Calu3 (cell line): ENCODE results near the gene CDH18. TPM values are rescaled to one million over a fixed set of nuclear protein-coding genes. Genes with fewer than 3 reads are reported as not detected.

Experiments
- BruUV-seq: library from RNA; stranded (reverse); fragments of 400-500 nt; replicated peaks from 2 replicates; lab custom pipeline; 2021; lab: Mats Ljungman, UMichigan
- CTCF ChIA-PET: fragments of 300-600 bp; sonication (Branson Sonifier 250); formaldehyde crosslinking; loops from one replicate; lab custom pipeline; 2022; ENCODE audit warnings: antibody characterized with exemption; lab: Charles Lee
- DNase-seq: peaks from one replicate; pipeline ENCODE4 v3.0.0; 2022
- H3K27ac Mint-ChIP-seq: one replicate; pipeline ENCODE4 v1.8.0; 2022; ENCODE audit warnings: mixed read lengths; ENCODE audit not compliant: unreplicated experiment
- H3K27me3 Mint-ChIP-seq: one replicate; pipeline ENCODE4 v1.8.0; 2022; ENCODE audit warnings: mixed read lengths; ENCODE audit not compliant: unreplicated experiment
- H3K36me3 Mint-ChIP-seq: one replicate; pipeline ENCODE4 v1.8.0; 2022; ENCODE audit warnings: mild to moderate bottlenecking, moderate library complexity, mixed read lengths; ENCODE audit not compliant: insufficient read depth, unreplicated experiment
- H3K4me1 Mint-ChIP-seq: one replicate; pipeline ENCODE4 v1.8.0; 2022; ENCODE audit warnings: mild to moderate bottlenecking, low read depth, mixed read lengths; ENCODE audit not compliant: unreplicated experiment
- H3K4me3 Mint-ChIP-seq: one replicate; pipeline ENCODE4 v1.8.0; 2022; ENCODE audit warnings: mild to moderate bottlenecking, low read depth, moderate library complexity, mixed read lengths; ENCODE audit not compliant: unreplicated experiment
- H3K9me3 Mint-ChIP-seq: one replicate; pipeline ENCODE4 v1.8.0; 2022; ENCODE audit warnings: low read depth, mixed read lengths; ENCODE audit not compliant: unreplicated experiment
- intact Hi-C: fragments of 100-400 bp; cut with micrococcal nuclease; formaldehyde crosslinking; loops from one replicate; pipeline ENCODE4 v1.10.0; 2022; ENCODE audit not compliant: unreplicated experiment
- total RNA-seq: library from RNA; stranded (reverse); gene quantifications from 2 replicates; pipeline ENCODE4 v1.2.3, GENCODE V29; 2022
- TF ChIP-seq, protein P1 (sequence below): fragments of 200-600 bp; IDR thresholded peaks from one replicate; pipeline ENCODE4 v1.8.0; 2022; ENCODE audit warnings: antibody characterized with exemption; ENCODE audit not compliant: unreplicated experiment

The CDH18 gene
- total RNA-seq, 1 experiment from 2014 or later, result not detected

DNA sequence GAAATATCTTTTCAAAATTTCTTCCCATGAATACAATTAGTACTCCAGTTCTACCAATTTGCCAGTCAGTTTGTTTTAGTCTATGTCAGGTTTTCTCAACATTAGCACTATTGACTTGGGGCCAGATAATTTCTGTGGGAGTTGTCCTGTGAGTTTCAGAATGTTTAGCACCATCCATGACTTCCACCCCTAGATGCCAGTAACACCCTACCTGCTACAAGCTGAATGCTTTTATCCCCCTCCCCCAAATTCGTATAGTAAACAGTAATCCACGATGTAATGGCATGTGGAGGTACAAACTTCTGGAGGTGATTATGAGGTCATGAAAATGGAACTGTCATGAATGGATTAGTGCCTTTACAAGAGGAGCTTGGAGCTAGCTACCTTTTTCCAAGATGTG lies 420.0 kb downstream of the CDH18 start:
- CTCF ChIA-PET, result no interaction called here
- TF ChIP-seq, protein P1, sequence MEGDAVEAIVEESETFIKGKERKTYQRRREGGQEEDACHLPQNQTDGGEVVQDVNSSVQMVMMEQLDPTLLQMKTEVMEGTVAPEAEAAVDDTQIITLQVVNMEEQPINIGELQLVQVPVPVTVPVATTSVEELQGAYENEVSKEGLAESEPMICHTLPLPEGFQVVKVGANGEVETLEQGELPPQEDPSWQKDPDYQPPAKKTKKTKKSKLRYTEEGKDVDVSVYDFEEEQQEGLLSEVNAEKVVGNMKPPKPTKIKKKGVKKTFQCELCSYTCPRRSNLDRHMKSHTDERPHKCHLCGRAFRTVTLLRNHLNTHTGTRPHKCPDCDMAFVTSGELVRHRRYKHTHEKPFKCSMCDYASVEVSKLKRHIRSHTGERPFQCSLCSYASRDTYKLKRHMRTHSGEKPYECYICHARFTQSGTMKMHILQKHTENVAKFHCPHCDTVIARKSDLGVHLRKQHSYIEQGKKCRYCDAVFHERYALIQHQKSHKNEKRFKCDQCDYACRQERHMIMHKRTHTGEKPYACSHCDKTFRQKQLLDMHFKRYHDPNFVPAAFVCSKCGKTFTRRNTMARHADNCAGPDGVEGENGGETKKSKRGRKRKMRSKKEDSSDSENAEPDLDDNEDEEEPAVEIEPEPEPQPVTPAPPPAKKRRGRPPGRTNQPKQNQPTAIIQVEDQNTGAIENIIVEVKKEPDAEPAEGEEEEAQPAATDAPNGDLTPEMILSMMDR, result no peak
- H3K4me1 Mint-ChIP-seq, result no peaks in the 10 kb centered on the region
- DNase-seq, result no peak
- no TSS peak for BruUV-seq
- H3K27me3 Mint-ChIP-seq, result no peaks in the 10 kb centered on the region
- intact Hi-C loops, result no loop called here
- no peak overlapping the region for H3K27ac Mint-ChIP-seq
- H3K4me3 Mint-ChIP-seq, result no peak overlapping the region
- no peaks in the 10 kb centered on the region for H3K36me3 Mint-ChIP-seq
- no peaks in the 10 kb centered on the region for H3K9me3 Mint-ChIP-seq

DNA sequence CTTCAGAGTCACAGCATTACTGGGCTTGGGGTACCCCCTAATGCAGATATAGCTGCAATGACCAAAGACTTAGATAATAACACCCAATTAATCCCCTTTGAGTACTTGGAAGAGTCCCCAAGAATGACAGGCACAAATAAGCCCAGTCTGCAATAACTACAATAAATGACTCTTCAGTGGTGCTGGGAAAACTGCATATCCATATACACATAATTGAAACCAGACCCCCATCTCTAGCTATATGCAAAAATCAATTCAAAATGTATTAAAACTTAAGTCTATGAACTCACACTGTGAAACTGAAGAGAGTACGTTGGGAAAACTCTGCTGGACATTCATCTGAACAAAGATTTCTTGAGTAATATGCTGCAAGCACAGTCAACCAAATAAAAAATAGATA lies 422.5 kb downstream of the CDH18 start:
- no peak for DNase-seq
- intact Hi-C loops, result no loop called here
- H3K36me3 Mint-ChIP-seq, result no peaks in the 10 kb centered on the region
- no peaks in the 10 kb centered on the region for H3K4me1 Mint-ChIP-seq
- TF ChIP-seq, protein P1, result no peak
- BruUV-seq, result no TSS peak
- H3K27ac Mint-ChIP-seq, result no peak overlapping the region
- no peaks in the 10 kb centered on the region for H3K27me3 Mint-ChIP-seq
- H3K4me3 Mint-ChIP-seq, result no peak overlapping the region
- no peaks in the 10 kb centered on the region for H3K9me3 Mint-ChIP-seq
- CTCF ChIA-PET, result no interaction called here

DNA sequence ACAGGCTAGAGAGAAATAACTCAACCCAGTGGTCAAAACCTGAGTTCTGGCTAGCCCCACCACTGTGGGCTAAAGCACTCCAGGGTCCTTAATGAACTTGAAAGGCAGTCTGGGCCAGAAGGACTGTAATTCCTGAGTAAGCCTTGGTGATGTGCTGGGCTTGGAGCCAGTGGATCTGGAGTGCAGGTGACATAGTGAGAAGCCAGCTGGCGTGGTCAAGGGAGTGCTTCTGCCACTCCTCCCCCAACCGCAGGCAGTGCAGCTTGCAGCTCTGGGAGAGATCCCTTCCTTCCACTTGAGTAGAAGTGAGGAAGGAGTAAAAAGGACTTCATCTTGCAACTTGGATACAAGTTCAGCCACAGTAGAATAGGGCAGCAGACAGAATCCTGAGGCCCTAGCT lies 424.0 kb downstream of the CDH18 start:
- no TSS peak for BruUV-seq
- no peak overlapping the region for H3K4me3 Mint-ChIP-seq
- CTCF ChIA-PET, result no interaction called here
- H3K9me3 Mint-ChIP-seq, result no peaks in the 10 kb centered on the region
- no peaks in the 10 kb centered on the region for H3K27me3 Mint-ChIP-seq
- no peak overlapping the region for H3K27ac Mint-ChIP-seq
- no peak for DNase-seq
- H3K36me3 Mint-ChIP-seq, result no peaks in the 10 kb centered on the region
- TF ChIP-seq, protein P1, result no peak
- intact Hi-C loops, result no loop called here
- no peaks in the 10 kb centered on the region for H3K4me1 Mint-ChIP-seq

DNA sequence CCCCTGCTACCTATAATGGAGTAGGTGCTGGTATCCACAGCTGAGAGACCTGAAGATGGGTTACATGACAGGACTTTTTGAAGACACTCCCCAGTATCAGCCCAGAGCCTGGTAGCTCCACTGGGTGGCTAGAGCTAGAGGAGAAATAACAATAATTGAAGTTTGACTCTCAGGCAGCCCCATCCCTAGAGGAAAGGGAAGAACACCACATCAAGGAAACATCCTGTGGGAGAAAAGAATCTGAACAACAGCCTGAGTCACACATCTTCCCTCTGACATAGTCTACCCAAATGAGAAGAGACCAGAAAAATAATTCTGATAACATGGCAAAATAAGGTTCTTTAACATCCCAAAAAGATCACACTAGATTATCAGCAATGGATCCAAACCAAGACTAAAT lies 432.1 kb downstream of the CDH18 start:
- CTCF ChIA-PET, result no interaction called here
- H3K4me3 Mint-ChIP-seq, result no peak overlapping the region
- intact Hi-C loops, result no loop called here
- TF ChIP-seq, protein P1, result no peak
- H3K9me3 Mint-ChIP-seq, result no peaks in the 10 kb centered on the region
- BruUV-seq, result no TSS peak
- no peaks in the 10 kb centered on the region for H3K27me3 Mint-ChIP-seq
- no peak for DNase-seq
- no peak overlapping the region for H3K27ac Mint-ChIP-seq
- H3K4me1 Mint-ChIP-seq, result no peaks in the 10 kb centered on the region
- no peaks in the 10 kb centered on the region for H3K36me3 Mint-ChIP-seq
